HEK293 (cell line): ENCODE results near the gene CHD5.

Experiments used
- MYNN ChIP-seq: fragments of 450-650 bp; formaldehyde crosslinking; IDR thresholded peaks from 2 replicates; pipeline ENCODE4 v1.5.1; 2016; ENCODE audit warnings: missing biosample characterization, missing genetic modification characterization, borderline replicate concordance
- RBAK ChIP-seq: fragments of 450-650 bp; formaldehyde crosslinking; IDR thresholded peaks from 2 replicates; pipeline ENCODE4 v1.5.1; 2016; ENCODE audit warnings: missing biosample characterization, missing genetic modification characterization
- ZNF202 ChIP-seq: fragments of 450-650 bp; formaldehyde crosslinking; IDR thresholded peaks from 2 replicates; pipeline ENCODE4 v1.5.1; 2016; ENCODE audit warnings: missing biosample characterization, missing genetic modification characterization, borderline replicate concordance
- ZNF292 ChIP-seq: fragments of 450-650 bp; formaldehyde crosslinking; IDR thresholded peaks from 2 replicates; pipeline ENCODE4 v1.5.1; 2016; ENCODE audit warnings: low read depth, missing biosample characterization, missing genetic modification characterization, borderline replicate concordance
- ZNF664 ChIP-seq: fragments of 450-650 bp; formaldehyde crosslinking; IDR thresholded peaks from 2 replicates; pipeline ENCODE4 v1.5.1; 2016; ENCODE audit warnings: missing biosample characterization, missing genetic modification characterization
- TF ChIP-seq, protein P1 (sequence below): fragments of 450-650 bp; formaldehyde crosslinking; IDR thresholded peaks from 2 replicates; pipeline ENCODE4 v1.5.1; 2016; ENCODE audit warnings: missing biosample characterization, missing genetic modification characterization
- TF ChIP-seq, protein P2 (sequence below): fragments of 450-650 bp; formaldehyde crosslinking; IDR thresholded peaks from 2 replicates; pipeline ENCODE4 v1.5.1; 2016; ENCODE audit warnings: missing biosample characterization, missing genetic modification characterization
- TF ChIP-seq, protein P3 (sequence below): fragments of 450-650 bp; formaldehyde crosslinking; conservative IDR thresholded peaks from 2 replicates; pipeline ENCODE4 v1.5.1; 2016; ENCODE audit warnings: low read depth, missing biosample characterization, missing genetic modification characterization

DNA sequence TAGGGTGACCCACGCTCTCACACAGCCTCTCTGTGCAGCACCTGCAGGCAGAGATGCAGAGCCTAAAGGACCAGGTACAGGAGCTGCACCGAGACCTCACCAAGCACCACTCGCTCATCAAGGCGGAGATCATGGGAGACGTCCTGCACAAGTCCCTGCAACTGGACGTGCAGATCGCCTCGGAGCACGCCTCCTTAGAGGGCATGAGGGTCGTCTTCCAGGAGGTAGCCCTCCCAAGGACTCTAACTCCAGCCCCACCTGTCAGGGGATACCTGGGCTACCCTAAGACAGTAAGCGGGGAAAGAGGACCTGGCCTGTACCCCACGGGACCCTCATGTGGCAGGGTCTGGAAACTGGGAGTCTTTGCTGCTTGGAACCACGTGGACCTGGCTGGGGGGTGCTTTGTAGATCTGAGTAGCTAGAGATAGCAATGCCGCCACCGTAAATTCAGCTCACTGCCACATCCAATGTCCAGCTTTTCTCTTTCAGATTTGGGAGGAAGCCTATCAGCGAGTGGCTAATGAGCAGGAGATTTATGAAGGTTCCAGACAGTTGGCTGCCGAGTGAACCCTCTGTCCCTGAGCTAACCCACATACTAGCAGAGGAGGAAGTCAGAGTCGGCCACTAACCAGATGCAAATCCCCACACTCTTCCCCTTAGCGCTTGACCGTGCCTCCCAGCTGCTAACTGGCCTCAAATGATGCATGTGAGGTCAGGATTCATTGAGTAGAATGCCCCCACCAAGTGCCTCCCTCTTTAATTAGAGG is 32.3 kb upstream of the CHD5 start:
- TF ChIP-seq, protein P1, sequence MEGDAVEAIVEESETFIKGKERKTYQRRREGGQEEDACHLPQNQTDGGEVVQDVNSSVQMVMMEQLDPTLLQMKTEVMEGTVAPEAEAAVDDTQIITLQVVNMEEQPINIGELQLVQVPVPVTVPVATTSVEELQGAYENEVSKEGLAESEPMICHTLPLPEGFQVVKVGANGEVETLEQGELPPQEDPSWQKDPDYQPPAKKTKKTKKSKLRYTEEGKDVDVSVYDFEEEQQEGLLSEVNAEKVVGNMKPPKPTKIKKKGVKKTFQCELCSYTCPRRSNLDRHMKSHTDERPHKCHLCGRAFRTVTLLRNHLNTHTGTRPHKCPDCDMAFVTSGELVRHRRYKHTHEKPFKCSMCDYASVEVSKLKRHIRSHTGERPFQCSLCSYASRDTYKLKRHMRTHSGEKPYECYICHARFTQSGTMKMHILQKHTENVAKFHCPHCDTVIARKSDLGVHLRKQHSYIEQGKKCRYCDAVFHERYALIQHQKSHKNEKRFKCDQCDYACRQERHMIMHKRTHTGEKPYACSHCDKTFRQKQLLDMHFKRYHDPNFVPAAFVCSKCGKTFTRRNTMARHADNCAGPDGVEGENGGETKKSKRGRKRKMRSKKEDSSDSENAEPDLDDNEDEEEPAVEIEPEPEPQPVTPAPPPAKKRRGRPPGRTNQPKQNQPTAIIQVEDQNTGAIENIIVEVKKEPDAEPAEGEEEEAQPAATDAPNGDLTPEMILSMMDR (tag by site-specific recombination): no peak
- TF ChIP-seq ZNF202 (tag by site-specific recombination): no peak
- no peak for TF ChIP-seq RBAK (tag by site-specific recombination)
- no peak for TF ChIP-seq ZNF664
- TF ChIP-seq, protein P2, sequence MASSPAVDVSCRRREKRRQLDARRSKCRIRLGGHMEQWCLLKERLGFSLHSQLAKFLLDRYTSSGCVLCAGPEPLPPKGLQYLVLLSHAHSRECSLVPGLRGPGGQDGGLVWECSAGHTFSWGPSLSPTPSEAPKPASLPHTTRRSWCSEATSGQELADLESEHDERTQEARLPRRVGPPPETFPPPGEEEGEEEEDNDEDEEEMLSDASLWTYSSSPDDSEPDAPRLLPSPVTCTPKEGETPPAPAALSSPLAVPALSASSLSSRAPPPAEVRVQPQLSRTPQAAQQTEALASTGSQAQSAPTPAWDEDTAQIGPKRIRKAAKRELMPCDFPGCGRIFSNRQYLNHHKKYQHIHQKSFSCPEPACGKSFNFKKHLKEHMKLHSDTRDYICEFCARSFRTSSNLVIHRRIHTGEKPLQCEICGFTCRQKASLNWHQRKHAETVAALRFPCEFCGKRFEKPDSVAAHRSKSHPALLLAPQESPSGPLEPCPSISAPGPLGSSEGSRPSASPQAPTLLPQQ (tag by site-specific recombination): no peak
- TF ChIP-seq, protein P3, sequence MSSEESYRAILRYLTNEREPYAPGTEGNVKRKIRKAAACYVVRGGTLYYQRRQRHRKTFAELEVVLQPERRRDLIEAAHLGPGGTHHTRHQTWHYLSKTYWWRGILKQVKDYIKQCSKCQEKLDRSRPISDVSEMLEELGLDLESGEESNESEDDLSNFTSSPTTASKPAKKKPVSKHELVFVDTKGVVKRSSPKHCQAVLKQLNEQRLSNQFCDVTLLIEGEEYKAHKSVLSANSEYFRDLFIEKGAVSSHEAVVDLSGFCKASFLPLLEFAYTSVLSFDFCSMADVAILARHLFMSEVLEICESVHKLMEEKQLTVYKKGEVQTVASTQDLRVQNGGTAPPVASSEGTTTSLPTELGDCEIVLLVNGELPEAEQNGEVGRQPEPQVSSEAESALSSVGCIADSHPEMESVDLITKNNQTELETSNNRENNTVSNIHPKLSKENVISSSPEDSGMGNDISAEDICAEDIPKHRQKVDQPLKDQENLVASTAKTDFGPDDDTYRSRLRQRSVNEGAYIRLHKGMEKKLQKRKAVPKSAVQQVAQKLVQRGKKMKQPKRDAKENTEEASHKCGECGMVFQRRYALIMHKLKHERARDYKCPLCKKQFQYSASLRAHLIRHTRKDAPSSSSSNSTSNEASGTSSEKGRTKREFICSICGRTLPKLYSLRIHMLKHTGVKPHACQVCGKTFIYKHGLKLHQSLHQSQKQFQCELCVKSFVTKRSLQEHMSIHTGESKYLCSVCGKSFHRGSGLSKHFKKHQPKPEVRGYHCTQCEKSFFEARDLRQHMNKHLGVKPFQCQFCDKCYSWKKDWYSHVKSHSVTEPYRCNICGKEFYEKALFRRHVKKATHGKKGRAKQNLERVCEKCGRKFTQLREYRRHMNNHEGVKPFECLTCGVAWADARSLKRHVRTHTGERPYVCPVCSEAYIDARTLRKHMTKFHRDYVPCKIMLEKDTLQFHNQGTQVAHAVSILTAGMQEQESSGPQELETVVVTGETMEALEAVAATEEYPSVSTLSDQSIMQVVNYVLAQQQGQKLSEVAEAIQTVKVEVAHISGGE (tag by site-specific recombination): no peak
- TF ChIP-seq ZNF292 (tag by site-specific recombination): no peak
- TF ChIP-seq MYNN (tag by site-specific recombination): no peak
